ENCODE measurements around the gene CHD5. TPM values are rescaled to one million over a fixed set of nuclear protein-coding genes. Genes with fewer than 3 reads are reported as not detected.
A peak's percentile ranks its signal among the peaks of the same experiment; 100 is the strongest.

CHD5 gene
- total and polyA plus RNA-seq, 2 of the 4 experiments (the other 2 are of a cell fraction), result under 0.01 to 0.09 TPM

DNA sequence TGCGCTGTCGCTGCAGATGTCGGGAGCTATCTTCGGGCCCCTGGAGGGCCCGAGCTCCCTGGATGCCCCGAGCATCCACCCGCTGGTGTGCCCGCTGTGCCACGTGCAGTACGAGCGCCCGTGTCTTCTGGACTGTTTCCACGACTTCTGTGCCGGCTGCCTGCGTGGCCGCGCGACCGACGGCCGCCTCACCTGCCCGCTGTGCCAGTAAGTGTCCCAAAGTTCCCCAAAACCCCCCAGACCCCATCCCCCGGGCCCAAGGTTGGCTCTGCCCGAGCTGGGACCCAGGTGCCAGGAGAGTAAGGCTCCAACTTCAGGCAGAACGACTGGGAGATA is 26.4 kb upstream of the CHD5 start:
- Histone ChIP-seq H3K4me1 (ENCODE audit: control insufficient read depth, insufficient read depth, low read length) (peaks cover 7% of the 10 kb centered on the region; the same call in 1 of the 2 replicates), H4K5ac (ENCODE audit: low read depth, low read length) (no peak overlapping the region), H3K4ac (ENCODE audit: low read depth, low read length) (no peak overlapping the region), H3K27me3 (ENCODE audit: control insufficient read depth, insufficient read depth, low read length) (no peaks in the 10 kb centered on the region; the same call in 1 of the 2 replicates), H3K27ac (ENCODE audit: insufficient read depth, low read length) (no peak overlapping the region), H2BK15ac (ENCODE audit: low read depth, low read length) (no peak overlapping the region), H3K14ac (replicated peaks; ENCODE audit: low read depth, low read length) (no peak overlapping the region), H3K79me1 (ENCODE audit: low read depth in 1 of 2, low read length in 2 of 2) (no peaks in the 10 kb centered on the region; a peak in 1 of 4 replicates), H3K56ac (ENCODE audit: extremely low read depth, insufficient read depth, low read length) (no peak overlapping the region), H2BK5ac (ENCODE audit: low read depth, low read length, poor library complexity, severe bottlenecking) (no peak overlapping the region), H2AFZ (replicated peaks; ENCODE audit: low read length, poor library complexity) (peak overlapping the region; percentile 92), H2BK20ac (ENCODE audit: low read depth, low read length) (no peak overlapping the region), H3K23ac (ENCODE audit: low read depth, low read length) (no peak overlapping the region), H3K9me1 (ENCODE audit: insufficient read depth, low read length) (peaks cover 4% of the 10 kb centered on the region), H2BK120ac (ENCODE audit: low read depth, low read length) (no peak overlapping the region), H4K8ac (ENCODE audit: low read depth in 2 of 2, low read length in 2 of 2) (no peak overlapping the region; a peak in 1 of 4 replicates), H4K20me1 (ENCODE audit: insufficient read depth, low read length) (no peaks in the 10 kb centered on the region; the same call in 1 of the 2 replicates), H3K4me2 (ENCODE audit: low read depth, low read length) (no peak overlapping the region; the same call in 1 of the 2 replicates), H3K9ac (ENCODE audit: low read depth, low read length) (no peak overlapping the region), H3K9me3 (ENCODE audit: control insufficient read depth, insufficient read depth, low read length) (no peaks in the 10 kb centered on the region), H4K91ac (ENCODE audit: insufficient read depth, low read depth, low read length) (no peak overlapping the region), H2AK9ac (replicated peaks; ENCODE audit: low read depth, low read length, poor library complexity) (no peak overlapping the region), H3K36me3 (ENCODE audit: control insufficient read depth, insufficient read depth, low read length) (no peaks in the 10 kb centered on the region), H3K18ac (ENCODE audit: low read depth, low read length) (no peak overlapping the region), H3K4me3 (ENCODE audit: insufficient read depth, low read depth, low read length) (no peak overlapping the region), H2AK5ac (ENCODE audit: low read depth, low read length) (no peak overlapping the region)
- ATAC-seq (ENCODE audit: low read depth) (no peak), DNase-seq (no peak)
- POLR2A ChIA-PET (ENCODE audit: unreplicated experiment), result no interaction called here
- no peak for TF ChIP-seq CHD1 (IDR thresholded peaks at IDR 0.05; ENCODE audit: low read depth, low read length)
- no peak for TF ChIP-seq BHLHE40 (IDR thresholded peaks at IDR 0.05; ENCODE audit: low read depth, low read length)
- TF ChIP-seq NFE2L2 (IDR thresholded peaks at IDR 0.05; ENCODE audit: low read depth, low read length), result no peak
- no TSS peak for BruUV-seq (replicated peaks)
- dilution Hi-C loops (cut with HindIII; ENCODE audit: low sequenced_read_pairs, unreplicated experiment), result no loop called here
- WGBS, 2 experiments (ENCODE audit: extremely low coverage in 2 of 2, insufficient read length in 1 of 2), result 24% methylated on average over 8 of the region's 25 CpGs; no CpG with 5 or more reads in 1 of the 2 experiments
- CTCF ChIA-PET, result interaction anchor here (0.6 to 1.0 kb wide), 2 partner anchors 10 to 90 kb away, joined by 3 to 6 read pairs; no protein-coding TSS in a partner anchor
- in situ Hi-C loops (cut with MboI; ENCODE audit: low sequenced_read_pairs), result no loop called here
- intact Hi-C loops (cut with micrococcal nuclease), result no loop called here

All from IMR-90 (cell line).